Globus pallidus (tissue), 1 donor: ENCODE measurements around the gene TNXB.
A peak's percentile ranks its signal among the peaks of the same experiment; 100 is the strongest.
"Not testable (repeated sequence)": the region's sequence is repeated elsewhere in the genome, so short reads cannot be mapped to it uniquely, and the experiment has no call there.

Source experiments
- DNase-seq: peaks from one replicate; pipeline ENCODE4 v3.0.0-alpha.2; 2015; ENCODE audit warnings: low spot score

The TNXB gene

GRCh38 chr6:32144238-32144637 is 35.1 kb upstream of the TNXB start:
- DNase-seq = not testable (repeated sequence)

- DNase-seq = no peak
Observed at GRCh38 chr6:32140420-32141046, 31.4 kb upstream of the TNXB start.

- no peak for DNase-seq
Observed at GRCh38 chr6:32139590-32139989, 30.5 kb upstream of the TNXB start.

GRCh38 chr6:32137454-32137853 is 28.3 kb upstream of the TNXB start:
- no peak for DNase-seq

- DNase-seq = no peak
Observed at GRCh38 chr6:32133786-32134185, 24.6 kb upstream of the TNXB start.

GRCh38 chr6:32132110-32132509 is 23.0 kb upstream of the TNXB start:
- DNase-seq = no peak

- DNase-seq = no peak
Observed at GRCh38 chr6:32131439-32131948, 22.4 kb upstream of the TNXB start.

GRCh38 chr6:32129297-32130088 is 20.4 kb upstream of the TNXB start:
- DNase-seq = peak; percentile 24

- DNase-seq = peak; percentile 16
Observed at GRCh38 chr6:32128751-32129296, 19.7 kb upstream of the TNXB start.

- peak; percentile 100 for DNase-seq
Observed at GRCh38 chr6:32127717-32128592, 18.8 kb upstream of the TNXB start, which contains the start of gene ATF6B. Gene ATF6B (minus strand): TSS chr6:32128246. CDS start chr6:32128207, 39 bp downstream.

GRCh38 chr6:32127409-32127716 is 18.2 kb upstream of the TNXB start:
- DNase-seq = no peak

- no peak for DNase-seq
Observed at GRCh38 chr6:32126880-32127279, 17.7 kb upstream of the TNXB start.

- no peak for DNase-seq
Observed at GRCh38 chr6:32123681-32124080, 14.5 kb upstream of the TNXB start.

- no peak for DNase-seq
Observed at GRCh38 chr6:32120573-32121059, 11.5 kb upstream of the TNXB start.

- peak; percentile 86 for DNase-seq
Observed at GRCh38 chr6:32118782-32119628, 9.9 kb upstream of the TNXB start.

GRCh38 chr6:32117461-32117860 is 8.3 kb upstream of the TNXB start:
- no peak for DNase-seq

GRCh38 chr6:32116674-32117073 is 7.5 kb upstream of the TNXB start:
- no peak for DNase-seq

- no peak for DNase-seq
Observed at GRCh38 chr6:32115623-32116022, 6.5 kb upstream of the TNXB start.

- DNase-seq = no peak
Observed at GRCh38 chr6:32114796-32115195, 5.7 kb upstream of the TNXB start.

GRCh38 chr6:32113386-32114352 is 4.5 kb upstream of the TNXB start:
- peak; percentile 72 for DNase-seq
